ENCODE data around the gene TSPAN32.

The TSPAN32 gene

DNA sequence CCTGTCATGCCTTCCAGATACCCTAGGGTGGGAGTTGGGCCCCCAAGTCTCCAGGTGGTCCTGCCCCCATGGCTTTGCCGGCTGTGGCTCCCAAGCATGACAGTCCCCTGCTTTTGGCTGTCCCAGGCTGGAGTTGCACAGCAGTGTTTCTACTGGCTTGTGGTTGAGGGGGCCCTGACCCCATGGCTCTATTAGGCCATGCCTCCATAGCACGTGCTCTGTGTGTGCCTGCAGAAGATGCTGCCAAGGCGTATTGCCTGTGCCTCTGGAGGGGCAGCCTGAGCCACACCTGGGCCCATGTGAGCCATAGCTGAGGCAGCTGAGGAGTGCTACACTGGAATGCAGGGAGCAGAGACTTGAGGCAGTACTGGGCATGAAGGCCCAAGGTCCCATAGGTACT, 49.9 kb downstream of the TSPAN32 start:
- Histone ChIP-seq H3K27ac (replicated peaks) (no peak overlapping the region), H3K4me3 (replicated peaks; ENCODE audit: insufficient read depth, low read length) (no peak overlapping the region), H3K27me3 (ENCODE audit: insufficient read depth, poor library complexity, severe bottlenecking) (peaks cover under 1% of the 10 kb centered on the region)
- no peak for DNase-seq (ENCODE audit: low read depth in 1 of 2, low spot score in 1 of 2)
- TF ChIP-seq, protein P1, sequence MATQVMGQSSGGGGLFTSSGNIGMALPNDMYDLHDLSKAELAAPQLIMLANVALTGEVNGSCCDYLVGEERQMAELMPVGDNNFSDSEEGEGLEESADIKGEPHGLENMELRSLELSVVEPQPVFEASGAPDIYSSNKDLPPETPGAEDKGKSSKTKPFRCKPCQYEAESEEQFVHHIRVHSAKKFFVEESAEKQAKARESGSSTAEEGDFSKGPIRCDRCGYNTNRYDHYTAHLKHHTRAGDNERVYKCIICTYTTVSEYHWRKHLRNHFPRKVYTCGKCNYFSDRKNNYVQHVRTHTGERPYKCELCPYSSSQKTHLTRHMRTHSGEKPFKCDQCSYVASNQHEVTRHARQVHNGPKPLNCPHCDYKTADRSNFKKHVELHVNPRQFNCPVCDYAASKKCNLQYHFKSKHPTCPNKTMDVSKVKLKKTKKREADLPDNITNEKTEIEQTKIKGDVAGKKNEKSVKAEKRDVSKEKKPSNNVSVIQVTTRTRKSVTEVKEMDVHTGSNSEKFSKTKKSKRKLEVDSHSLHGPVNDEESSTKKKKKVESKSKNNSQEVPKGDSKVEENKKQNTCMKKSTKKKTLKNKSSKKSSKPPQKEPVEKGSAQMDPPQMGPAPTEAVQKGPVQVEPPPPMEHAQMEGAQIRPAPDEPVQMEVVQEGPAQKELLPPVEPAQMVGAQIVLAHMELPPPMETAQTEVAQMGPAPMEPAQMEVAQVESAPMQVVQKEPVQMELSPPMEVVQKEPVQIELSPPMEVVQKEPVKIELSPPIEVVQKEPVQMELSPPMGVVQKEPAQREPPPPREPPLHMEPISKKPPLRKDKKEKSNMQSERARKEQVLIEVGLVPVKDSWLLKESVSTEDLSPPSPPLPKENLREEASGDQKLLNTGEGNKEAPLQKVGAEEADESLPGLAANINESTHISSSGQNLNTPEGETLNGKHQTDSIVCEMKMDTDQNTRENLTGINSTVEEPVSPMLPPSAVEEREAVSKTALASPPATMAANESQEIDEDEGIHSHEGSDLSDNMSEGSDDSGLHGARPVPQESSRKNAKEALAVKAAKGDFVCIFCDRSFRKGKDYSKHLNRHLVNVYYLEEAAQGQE (IDR thresholded peaks at IDR 0.05; ENCODE audit: insufficient replicate concordance, low read depth): no peak
- no peak for TF ChIP-seq GABPA (IDR thresholded peaks at IDR 0.05; ENCODE audit: low read depth)
- TF ChIP-seq, protein P2, sequence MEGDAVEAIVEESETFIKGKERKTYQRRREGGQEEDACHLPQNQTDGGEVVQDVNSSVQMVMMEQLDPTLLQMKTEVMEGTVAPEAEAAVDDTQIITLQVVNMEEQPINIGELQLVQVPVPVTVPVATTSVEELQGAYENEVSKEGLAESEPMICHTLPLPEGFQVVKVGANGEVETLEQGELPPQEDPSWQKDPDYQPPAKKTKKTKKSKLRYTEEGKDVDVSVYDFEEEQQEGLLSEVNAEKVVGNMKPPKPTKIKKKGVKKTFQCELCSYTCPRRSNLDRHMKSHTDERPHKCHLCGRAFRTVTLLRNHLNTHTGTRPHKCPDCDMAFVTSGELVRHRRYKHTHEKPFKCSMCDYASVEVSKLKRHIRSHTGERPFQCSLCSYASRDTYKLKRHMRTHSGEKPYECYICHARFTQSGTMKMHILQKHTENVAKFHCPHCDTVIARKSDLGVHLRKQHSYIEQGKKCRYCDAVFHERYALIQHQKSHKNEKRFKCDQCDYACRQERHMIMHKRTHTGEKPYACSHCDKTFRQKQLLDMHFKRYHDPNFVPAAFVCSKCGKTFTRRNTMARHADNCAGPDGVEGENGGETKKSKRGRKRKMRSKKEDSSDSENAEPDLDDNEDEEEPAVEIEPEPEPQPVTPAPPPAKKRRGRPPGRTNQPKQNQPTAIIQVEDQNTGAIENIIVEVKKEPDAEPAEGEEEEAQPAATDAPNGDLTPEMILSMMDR (IDR thresholded peaks at IDR 0.05; ENCODE audit: insufficient read depth, low read length): no peak
- no peak for TF ChIP-seq POLR2AphosphoS5 (IDR thresholded peaks at IDR 0.05; ENCODE audit: low read depth)
- TF ChIP-seq SPI1 (IDR thresholded peaks at IDR 0.05; ENCODE audit: borderline replicate concordance, low read depth): no peak

- H3K27me3 ChIP-seq (ENCODE audit: insufficient read depth, poor library complexity, severe bottlenecking): peaks cover 2% of the 10 kb centered on the region
- H3K27ac ChIP-seq (replicated peaks): no peak overlapping the region
- TF ChIP-seq GABPA (IDR thresholded peaks at IDR 0.05; ENCODE audit: low read depth): no peak
- TF ChIP-seq, protein P2 (IDR thresholded peaks at IDR 0.05; ENCODE audit: insufficient read depth, low read length): no peak
- TF ChIP-seq, protein P1 (IDR thresholded peaks at IDR 0.05; ENCODE audit: insufficient replicate concordance, low read depth): no peak
- no peak for TF ChIP-seq SPI1 (IDR thresholded peaks at IDR 0.05; ENCODE audit: borderline replicate concordance, low read depth)
- no peak for TF ChIP-seq POLR2AphosphoS5 (IDR thresholded peaks at IDR 0.05; ENCODE audit: low read depth)
- no peak overlapping the region for H3K4me3 ChIP-seq (replicated peaks; ENCODE audit: insufficient read depth, low read length)
- DNase-seq (ENCODE audit: low read depth in 1 of 2, low spot score in 1 of 2): no peak
Measured at GRCh38 chr11:2352420-2352819, 50.6 kb downstream of the TSPAN32 start.

- Histone ChIP-seq H3K4me3 (replicated peaks; ENCODE audit: insufficient read depth, low read length) (no peak overlapping the region), H3K27me3 (ENCODE audit: insufficient read depth, poor library complexity, severe bottlenecking) (peaks cover 2% of the 10 kb centered on the region), H3K27ac (replicated peaks) (no peak overlapping the region)
- no peak for DNase-seq (ENCODE audit: low read depth in 1 of 2, low spot score in 1 of 2)
- TF ChIP-seq, protein P1 (IDR thresholded peaks at IDR 0.05; ENCODE audit: insufficient replicate concordance, low read depth): no peak
- TF ChIP-seq SPI1 (IDR thresholded peaks at IDR 0.05; ENCODE audit: borderline replicate concordance, low read depth): no peak
- no peak for TF ChIP-seq POLR2AphosphoS5 (IDR thresholded peaks at IDR 0.05; ENCODE audit: low read depth)
- TF ChIP-seq GABPA (IDR thresholded peaks at IDR 0.05; ENCODE audit: low read depth): no peak
- TF ChIP-seq, protein P2 (IDR thresholded peaks at IDR 0.05; ENCODE audit: insufficient read depth, low read length): no peak
Measured at GRCh38 chr11:2355000-2355644, 53.3 kb downstream of the TSPAN32 start.
